Osteoblast (primary cell): ENCODE data around the gene VPS33A. TPM values are rescaled to one million over a fixed set of nuclear protein-coding genes. Genes with fewer than 3 reads are reported as not detected.
"Not testable (repeated sequence)": the region's sequence is repeated elsewhere in the genome, so short reads cannot be mapped to it uniquely, and the experiment has no call there.

Experiments
- DNase-seq: peaks from one replicate; pipeline ENCODE4 v3.0.0; 2011; ENCODE audit warnings: low spot score, mixed read lengths; ENCODE audit not compliant: insufficient read length; ENCODE audit errors: missing footprints
- H2AFZ ChIP-seq: 2 replicates; pipeline ENCODE4 v1.6.0; 2011; ENCODE audit warnings: mild to moderate bottlenecking, low read length
- H3K27ac ChIP-seq: 2 replicates; pipeline ENCODE4 v1.5.1; 2011; ENCODE audit warnings: mild to moderate bottlenecking, low read depth, low read length, moderate library complexity
- H3K27me3 ChIP-seq: 2 replicates; pipeline ENCODE4 v1.6.0; 2012; ENCODE audit warnings: mild to moderate bottlenecking, control low read depth, inconsistent platforms, low read length, moderate library complexity; ENCODE audit not compliant: insufficient read depth
- H3K36me3 ChIP-seq: 2 replicates; pipeline ENCODE4 v1.5.1; 2011; ENCODE audit warnings: mild to moderate bottlenecking, low read length, control low read depth, moderate library complexity; ENCODE audit not compliant: insufficient read depth
- H3K4me1 ChIP-seq: 2 replicates; pipeline ENCODE4 v1.5.1; 2011; ENCODE audit warnings: mild to moderate bottlenecking, low read length, control low read depth, moderate library complexity; ENCODE audit not compliant: insufficient read depth
- H3K4me2 ChIP-seq: 2 replicates; pipeline ENCODE4 v1.6.0; 2011; ENCODE audit warnings: mild to moderate bottlenecking, low read length; ENCODE audit not compliant: insufficient read depth
- H3K4me3 ChIP-seq: fragments of 200-600 bp; sonication (generic); 3 replicates; pipeline ENCODE4 v1.5.1; 2012; ENCODE audit warnings: mild to moderate bottlenecking, low read length, inconsistent platforms; ENCODE audit not compliant: insufficient read depth
- H3K79me2 ChIP-seq: 2 replicates; pipeline ENCODE4 v1.6.0; 2012; ENCODE audit warnings: mild to moderate bottlenecking, low read length, control low read depth, inconsistent platforms; ENCODE audit not compliant: insufficient read depth
- H3K9me3 ChIP-seq: 2 replicates; pipeline ENCODE4 v1.5.1; 2011; ENCODE audit warnings: low read depth, low read length, control low read depth
- H4K20me1 ChIP-seq: 2 replicates; pipeline ENCODE4 v1.6.0; 2012; ENCODE audit warnings: mild to moderate bottlenecking, low read length, control low read depth; ENCODE audit not compliant: insufficient read depth
- total RNA-seq: library from RNA; depleted of rRNA; stranded (reverse); fragments of >200 nt; gene quantifications from 2 replicates; pipeline ENCODE4 v1.2.3, GENCODE V29; 2012
- TF ChIP-seq, protein P1 (sequence below): IDR thresholded peaks from 2 replicates; pipeline ENCODE4 v1.5.1; 2011; ENCODE audit warnings: mild to moderate bottlenecking, low read depth, low read length, moderate library complexity; ENCODE audit errors: extremely low read depth

Gene VPS33A
- total RNA-seq, 1 donor, result 18.5 TPM

DNA sequence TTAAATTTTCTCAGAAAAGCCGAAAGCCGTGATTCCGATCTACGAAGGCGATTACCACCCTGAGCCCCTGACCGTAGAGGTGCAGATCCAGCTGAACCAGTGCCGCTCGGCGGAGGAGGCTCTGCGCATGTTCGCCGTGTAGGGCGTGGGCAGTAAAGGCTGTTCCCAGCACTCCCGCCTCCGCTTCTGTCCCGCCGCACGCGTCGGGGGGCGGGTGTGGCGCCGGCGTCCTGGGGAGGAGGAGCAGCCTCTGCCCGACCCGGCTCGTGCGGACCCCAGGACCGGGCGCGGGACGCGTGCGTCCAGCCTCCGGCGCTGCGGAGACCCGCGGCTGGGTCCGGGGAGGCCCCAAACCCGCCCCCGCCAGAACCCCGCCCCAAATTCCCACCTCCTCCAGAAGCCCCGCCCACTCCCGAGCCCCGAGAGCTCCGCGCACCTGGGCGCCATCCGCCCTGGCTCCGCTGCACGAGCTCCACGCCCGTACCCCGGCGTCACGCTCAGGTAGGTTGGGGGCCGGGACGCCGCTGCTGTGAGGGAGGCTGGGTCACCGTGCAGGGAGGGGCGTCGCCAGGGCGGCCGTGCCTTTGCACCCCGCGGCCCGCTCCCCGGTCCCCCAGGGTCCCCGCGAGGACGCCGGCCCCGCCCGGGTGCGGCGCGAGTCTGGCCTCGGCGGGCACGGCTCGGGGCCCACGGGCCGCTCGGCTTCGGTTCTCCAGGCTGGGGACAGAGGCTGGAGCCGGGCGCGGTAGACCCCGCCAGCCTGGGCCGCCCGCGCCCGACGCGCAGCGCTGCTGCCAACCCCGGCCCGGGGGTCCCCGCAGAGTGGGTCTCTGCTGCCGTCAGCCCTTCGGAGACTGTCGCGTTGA, 62.8 kb downstream of the VPS33A start, which contains the start of gene B3GNT4:
Gene B3GNT4 (plus strand): TSS at position 409 of the 866 bp plus-strand sequence. CDS start 910 bp downstream, outside the sequence.
- TF ChIP-seq, protein P1, sequence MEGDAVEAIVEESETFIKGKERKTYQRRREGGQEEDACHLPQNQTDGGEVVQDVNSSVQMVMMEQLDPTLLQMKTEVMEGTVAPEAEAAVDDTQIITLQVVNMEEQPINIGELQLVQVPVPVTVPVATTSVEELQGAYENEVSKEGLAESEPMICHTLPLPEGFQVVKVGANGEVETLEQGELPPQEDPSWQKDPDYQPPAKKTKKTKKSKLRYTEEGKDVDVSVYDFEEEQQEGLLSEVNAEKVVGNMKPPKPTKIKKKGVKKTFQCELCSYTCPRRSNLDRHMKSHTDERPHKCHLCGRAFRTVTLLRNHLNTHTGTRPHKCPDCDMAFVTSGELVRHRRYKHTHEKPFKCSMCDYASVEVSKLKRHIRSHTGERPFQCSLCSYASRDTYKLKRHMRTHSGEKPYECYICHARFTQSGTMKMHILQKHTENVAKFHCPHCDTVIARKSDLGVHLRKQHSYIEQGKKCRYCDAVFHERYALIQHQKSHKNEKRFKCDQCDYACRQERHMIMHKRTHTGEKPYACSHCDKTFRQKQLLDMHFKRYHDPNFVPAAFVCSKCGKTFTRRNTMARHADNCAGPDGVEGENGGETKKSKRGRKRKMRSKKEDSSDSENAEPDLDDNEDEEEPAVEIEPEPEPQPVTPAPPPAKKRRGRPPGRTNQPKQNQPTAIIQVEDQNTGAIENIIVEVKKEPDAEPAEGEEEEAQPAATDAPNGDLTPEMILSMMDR, result no peak
- H3K79me2 ChIP-seq, result no peaks in the 10 kb centered on the region

DNA sequence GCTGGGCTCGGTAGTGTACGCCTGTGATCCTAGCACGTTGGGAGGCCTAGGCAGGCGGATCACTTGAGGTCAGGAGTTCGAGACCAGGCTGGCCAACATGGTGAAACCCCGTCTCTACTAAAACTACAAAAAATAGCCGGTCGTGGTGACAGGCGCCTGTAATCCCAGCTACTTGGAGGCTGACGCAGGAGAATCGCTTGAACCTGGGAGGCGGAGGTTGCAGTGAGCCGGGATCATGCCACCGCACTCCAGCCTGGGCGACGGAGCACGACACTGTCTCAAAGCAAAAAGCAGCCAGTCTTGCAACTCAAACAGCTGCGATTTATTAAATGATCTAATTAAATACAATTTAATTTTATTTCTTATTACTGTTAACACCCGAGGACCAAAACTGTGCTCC, 63.5 kb downstream of the VPS33A start:
- Histone ChIP-seq H2AFZ (peak overlapping the region; percentile 82), H3K27me3 (peaks cover 31% of the 10 kb centered on the region), H3K4me2 (peak overlapping the region; percentile 89), H3K4me3 (peak overlapping the region; percentile 71), H4K20me1 (peaks cover 14% of the 10 kb centered on the region), H3K4me1 (peaks cover 12% of the 10 kb centered on the region)
- H3K79me2 ChIP-seq, H3K36me3 ChIP-seq, DNase-seq, H3K9me3 ChIP-seq, H3K27ac ChIP-seq: not testable (repeated sequence)

More for the DNA sequence above, 62.8 kb downstream of the VPS33A start, which contains the start of gene B3GNT4:
- peaks cover 14% of the 10 kb centered on the region for H4K20me1 ChIP-seq
- peak within 1 kb of the TSS; percentile 89 for H3K4me2 ChIP-seq
- peaks cover 31% of the 10 kb centered on the region for H3K27me3 ChIP-seq
- H3K4me1 ChIP-seq, result peaks cover 6% of the 10 kb centered on the region
- DNase-seq, result peak; percentile 94
- no peak within 1 kb of the TSS for H3K27ac ChIP-seq
- H2AFZ ChIP-seq, result peak within 1 kb of the TSS; percentile 82
- H3K36me3 ChIP-seq, result peaks cover 8% of the 10 kb centered on the region
- H3K9me3 ChIP-seq, result no peaks in the 10 kb centered on the region
- H3K4me3 ChIP-seq, result peak within 1 kb of the TSS; percentile 71

DNA sequence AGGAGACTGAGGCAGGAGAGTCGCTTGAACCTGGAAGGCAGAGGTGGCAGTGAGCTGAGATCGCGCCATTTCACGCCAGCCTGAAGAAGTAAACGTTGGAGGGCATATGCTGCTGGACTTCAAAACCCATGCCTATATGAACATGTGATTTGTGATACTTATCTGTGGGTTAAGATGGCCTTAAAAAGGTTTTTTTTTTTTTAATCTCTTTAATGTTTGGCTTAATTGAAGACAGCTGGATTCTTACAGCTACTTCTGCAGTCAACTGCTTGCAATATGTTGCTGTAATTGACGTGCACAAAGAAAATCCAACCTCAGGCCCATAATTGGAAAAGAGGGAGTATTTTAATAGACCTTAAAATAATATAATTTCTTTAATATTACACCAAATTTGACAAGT, 64.3 kb downstream of the VPS33A start:
- Histone ChIP-seq H2AFZ (no peak overlapping the region), H3K4me2 (no peak overlapping the region), H3K27ac (no peak overlapping the region), H3K4me1 (peaks cover 17% of the 10 kb centered on the region), H4K20me1 (peaks cover 10% of the 10 kb centered on the region), H3K36me3 (no peaks in the 10 kb centered on the region), H3K4me3 (no peak overlapping the region), H3K79me2 (no peaks in the 10 kb centered on the region), H3K9me3 (no peaks in the 10 kb centered on the region), H3K27me3 (peaks cover 31% of the 10 kb centered on the region)
- DNase-seq, result no peak
- TF ChIP-seq, protein P1, result no peak

DNA sequence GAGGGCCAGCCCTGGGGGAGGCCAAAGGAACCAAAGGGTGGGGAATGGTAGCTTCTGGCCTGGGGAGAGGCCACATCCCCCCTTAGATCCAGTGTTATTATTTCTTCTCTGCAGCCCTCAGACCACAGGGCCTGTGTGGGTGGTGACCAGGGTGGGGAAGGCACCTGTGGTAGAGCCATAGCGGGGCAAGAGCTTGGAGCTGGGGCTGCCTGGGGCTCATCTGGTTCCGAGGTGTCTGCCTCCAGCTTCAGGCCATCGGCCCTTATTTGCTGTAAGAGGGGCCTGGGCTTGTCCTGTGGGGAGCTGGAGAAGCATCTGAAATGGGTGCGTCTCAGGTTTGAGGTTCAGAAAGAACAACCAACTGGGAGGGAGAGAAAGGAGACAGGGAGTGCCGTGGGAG, 64.9 kb downstream of the VPS33A start:
- H3K4me2 ChIP-seq, result no peak overlapping the region
- no peaks in the 10 kb centered on the region for H3K79me2 ChIP-seq
- no peaks in the 10 kb centered on the region for H3K36me3 ChIP-seq
- TF ChIP-seq, protein P1, result no peak
- H4K20me1 ChIP-seq, result peaks cover 5% of the 10 kb centered on the region
- H3K4me3 ChIP-seq, result no peak overlapping the region
- no peak overlapping the region for H3K27ac ChIP-seq
- peaks cover 17% of the 10 kb centered on the region for H3K4me1 ChIP-seq
- H3K9me3 ChIP-seq, result no peaks in the 10 kb centered on the region
- peaks cover 31% of the 10 kb centered on the region for H3K27me3 ChIP-seq
- DNase-seq, result no peak
- no peak overlapping the region for H2AFZ ChIP-seq
